HepG2 (cell line): ENCODE results near the gene ZFP90. TPM values are rescaled to one million over a fixed set of nuclear protein-coding genes. Genes with fewer than 3 reads are reported as not detected.

ENCODE experiments used
- ATF7 ChIP-seq, 2 experiments: fragments of 450-650 bp in 1 of 2; sonication (generic) in 1 of 2; formaldehyde crosslinking in 1 of 2; IDR thresholded peaks; 2 replicates each; pipeline versions ENCODE4 v1.4.0 to v1.6.1; 2016 to 2020; ENCODE audit warnings: antibody characterized with exemption in 1 of 2, mild to moderate bottlenecking in 1 of 2, missing genetic modification reagents in 1 of 2
- CENPT ChIP-seq: sonication (generic); formaldehyde crosslinking; IDR thresholded peaks from 2 replicates; pipeline ENCODE4 v1.8.0; 2022; ENCODE audit warnings: low read depth, mild to moderate bottlenecking, moderate library complexity, missing genetic modification reagents
- GZF1 ChIP-seq: sonication (generic); formaldehyde crosslinking; IDR thresholded peaks from 2 replicates; pipeline ENCODE4 v1.5.1; 2020; ENCODE audit warnings: mild to moderate bottlenecking, missing genetic modification reagents
- KDM1A ChIP-seq: IDR thresholded peaks from 2 replicates; pipeline ENCODE4 v1.6.1; 2016; ENCODE audit warnings: missing compliant biosample characterization
- MED13 ChIP-seq: sonication (generic); formaldehyde crosslinking; IDR thresholded peaks from 2 replicates; pipeline ENCODE4 v1.5.0; 2020; ENCODE audit warnings: missing genetic modification reagents
- NCOR1 ChIP-seq: fragments of 200-600 bp; sonication (generic); IDR thresholded peaks from 2 replicates; pipeline ENCODE4 v1.7.0; 2017; ENCODE audit warnings: antibody characterized with exemption, low read length, borderline replicate concordance
- NFE2L2 ChIP-seq: fragments of 150-350 bp; IDR thresholded peaks from 2 replicates; pipeline ENCODE4 v1.6.1; 2014; ENCODE audit warnings: low read length
- NFIC ChIP-seq: IDR thresholded peaks from 2 replicates; pipeline ENCODE4 v1.6.1; 2012; ENCODE audit warnings: mild to moderate bottlenecking, low read length, inconsistent platforms
- PAXIP1 ChIP-seq: sonication (generic); formaldehyde crosslinking; conservative IDR thresholded peaks from 2 replicates; pipeline ENCODE4 v1.4.0; 2020; ENCODE audit warnings: mild to moderate bottlenecking, missing genetic modification reagents, moderate library complexity
- PBX3 ChIP-seq: sonication (generic); formaldehyde crosslinking; IDR thresholded peaks from 2 replicates; pipeline ENCODE4 v1.8.1; 2023; ENCODE audit warnings: missing genetic modification reagents, inconsistent platforms, borderline replicate concordance
- POLR2AphosphoS2 ChIP-seq: IDR thresholded peaks from 2 replicates; pipeline ENCODE4 v1.6.1; 2011; ENCODE audit warnings: low read depth, low read length, improper control_type of control experiment
- PREB ChIP-seq: sonication (generic); formaldehyde crosslinking; IDR thresholded peaks from 2 replicates; pipeline ENCODE4 v1.4.0; 2020; ENCODE audit warnings: missing genetic modification reagents
- RELA ChIP-seq: sonication (generic); formaldehyde crosslinking; IDR thresholded peaks from 2 replicates; pipeline ENCODE4 v1.4.0; 2020; ENCODE audit warnings: missing genetic modification reagents
- RFX1 ChIP-seq: fragments of 450-650 bp; IDR thresholded peaks from 2 replicates; pipeline ENCODE4 v1.6.1; 2017
- RFX3 ChIP-seq: IDR thresholded peaks from 2 replicates; pipeline ENCODE4 v1.6.1; 2016; ENCODE audit warnings: missing biosample characterization, missing genetic modification reagents
- RORA ChIP-seq: sonication (generic); formaldehyde crosslinking; IDR thresholded peaks from 2 replicates; pipeline ENCODE4 v1.5.0; 2020; ENCODE audit warnings: mild to moderate bottlenecking, missing genetic modification reagents, moderate library complexity
- SALL2 ChIP-seq: sonication (generic); formaldehyde crosslinking; IDR thresholded peaks from 2 replicates; pipeline ENCODE4 v1.8.1; 2023; ENCODE audit warnings: mild to moderate bottlenecking, missing genetic modification reagents, inconsistent platforms
- SMAD1 ChIP-seq: sonication (generic); formaldehyde crosslinking; IDR thresholded peaks from 2 replicates; pipeline ENCODE4 v1.4.0; 2020; ENCODE audit warnings: missing genetic modification reagents, low read depth, mild to moderate bottlenecking, borderline replicate concordance
- SMARCE1 ChIP-seq: fragments of 450-650 bp; IDR thresholded peaks from 2 replicates; pipeline ENCODE4 v1.6.1; 2017; ENCODE audit warnings: borderline replicate concordance
- THAP11 ChIP-seq: IDR thresholded peaks from 2 replicates; pipeline ENCODE4 v1.6.1; 2016; ENCODE audit warnings: missing biosample characterization, missing genetic modification reagents
- ZMAT5 ChIP-seq: sonication (generic); formaldehyde crosslinking; IDR thresholded peaks from 2 replicates; pipeline ENCODE4 v1.5.0; 2020; ENCODE audit warnings: mild to moderate bottlenecking, low read depth, missing genetic modification reagents, borderline replicate concordance
- ZNF234 ChIP-seq: sonication (generic); formaldehyde crosslinking; conservative IDR thresholded peaks from 2 replicates; pipeline ENCODE4 v1.5.1; 2020; ENCODE audit warnings: mild to moderate bottlenecking, missing genetic modification reagents
- ZNF460 ChIP-seq: sonication (generic); formaldehyde crosslinking; IDR thresholded peaks from 2 replicates; pipeline ENCODE4 v1.5.1; 2020; ENCODE audit warnings: missing genetic modification reagents, mild to moderate bottlenecking, borderline replicate concordance
- ZNF468 ChIP-seq: sonication (generic); formaldehyde crosslinking; IDR thresholded peaks from 2 replicates; pipeline ENCODE4 v1.8.0; 2022; ENCODE audit warnings: mild to moderate bottlenecking, moderate library complexity, missing genetic modification reagents
- ZNF530 ChIP-seq: sonication (generic); formaldehyde crosslinking; IDR thresholded peaks from 2 replicates; pipeline ENCODE4 v1.5.0; 2020; ENCODE audit warnings: low read depth, mild to moderate bottlenecking, missing genetic modification reagents
- ZNF580 ChIP-seq: IDR thresholded peaks from 2 replicates; pipeline ENCODE4 v1.6.1; 2016; ENCODE audit warnings: low read depth, borderline replicate concordance
- polyA plus RNA-seq, 8 experiments: library from polyadenylated mRNA; depleted of rRNA in 3 of 8; stranded (reverse) in 7 of 8; unstranded in 1 of 8; fragments of >200 nt; fragmentation: Illumina TruSeq in 4 of 8; extraction: Trizol in 4 of 8; gene quantifications; 2 replicates each; pipeline versions ENCODE4 v1.2.1 to v1.2.3, GENCODE V29; 2011 to 2016; ENCODE audit warnings: low read depth in 4 of 8, missing spikeins in 1 of 8, mixed read lengths in 1 of 8; ENCODE audit not compliant: insufficient read depth in 1 of 8
- total RNA-seq, 5 experiments: library from RNA; depleted of rRNA; stranded (reverse); fragments of >200 nt; fragmentation: Illumina TruSeq; extraction: Trizol; gene quantifications; 2 replicates each; pipeline ENCODE4 v1.2.3, GENCODE V29; 2016; ENCODE audit warnings: low read depth in 1 of 5

ZFP90 gene
- total and polyA plus RNA-seq, 2 of the 13 experiments (the other 11 are each of a cell fraction or from before 2014, with no cell fraction given) = 17.6 to 18.9 TPM

GRCh38 chr16:68526143-68526781, 12.8 kb upstream of the ZFP90 start (continued):
- TF ChIP-seq PBX3 (no peak), SMARCE1 (no peak), RFX1 (no peak), SMAD1 (CRISPR knock-in tag) (no peak), RFX3 (CRISPR knock-in tag) (no peak), ZNF234 (CRISPR knock-in tag) (no peak), ZNF468 (CRISPR knock-in tag) (no peak), ZNF460 (CRISPR knock-in tag) (no peak), KDM1A (CRISPR knock-in tag) (peak; percentile 78; the same call in 1 of the 2 replicates), NCOR1 (peak; percentile 74; the same call in 1 of the 2 replicates), RORA (CRISPR knock-in tag) (no peak), CENPT (no peak), THAP11 (CRISPR knock-in tag) (peak; percentile 54), ATF7 (IDR thresholded peaks at IDR 0.05) (no peak), ATF7 (CRISPR knock-in tag; IDR thresholded peaks at IDR 0.05) (no peak), POLR2AphosphoS2 (no peak), NFE2L2 (no peak), PREB (CRISPR knock-in tag) (no peak), ZMAT5 (CRISPR knock-in tag) (no peak), GZF1 (no peak), ZNF530 (CRISPR knock-in tag) (no peak), NFIC (no peak), ZNF580 (no peak), RELA (no peak), MED13 (no peak), SALL2 (CRISPR knock-in tag) (no peak), PAXIP1 (CRISPR knock-in tag) (peak; percentile 78)
